ENCODE data around the gene ANGPTL2.

Gene ANGPTL2

DNA sequence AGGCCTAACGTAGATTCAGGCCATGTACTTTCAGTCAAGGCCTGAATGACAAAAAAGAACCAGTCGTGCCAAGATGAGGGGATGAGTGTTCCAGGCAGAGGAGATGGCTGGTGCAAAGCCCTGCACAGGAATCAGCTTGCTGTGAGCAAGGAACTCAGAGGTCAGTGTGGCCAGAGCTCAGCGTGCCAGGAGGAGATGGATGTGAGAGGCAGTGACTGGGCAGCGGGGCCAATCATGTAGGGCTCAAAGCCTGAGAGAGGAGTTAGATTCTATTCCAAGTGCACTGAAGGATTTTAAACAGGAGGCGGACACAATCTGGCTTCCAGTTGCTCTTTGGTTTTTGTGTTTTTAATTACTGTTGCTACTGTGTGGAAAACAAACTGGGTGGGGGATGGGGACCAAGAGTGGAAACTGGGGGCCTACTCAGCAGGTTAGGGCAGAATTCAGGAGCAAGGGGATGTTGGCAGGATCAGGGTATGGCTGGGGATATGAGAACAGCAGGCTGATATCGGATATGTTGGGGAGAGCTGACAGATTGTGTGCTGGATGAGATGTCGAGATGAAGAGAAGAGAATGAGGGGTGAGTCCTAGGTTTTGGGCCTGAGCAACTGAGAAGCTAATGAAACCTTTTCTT is 64.3 kb downstream of the ANGPTL2 start:
- peak; percentile 31; the same call in 2 of the 3 replicates for ATAC-seq

DNA sequence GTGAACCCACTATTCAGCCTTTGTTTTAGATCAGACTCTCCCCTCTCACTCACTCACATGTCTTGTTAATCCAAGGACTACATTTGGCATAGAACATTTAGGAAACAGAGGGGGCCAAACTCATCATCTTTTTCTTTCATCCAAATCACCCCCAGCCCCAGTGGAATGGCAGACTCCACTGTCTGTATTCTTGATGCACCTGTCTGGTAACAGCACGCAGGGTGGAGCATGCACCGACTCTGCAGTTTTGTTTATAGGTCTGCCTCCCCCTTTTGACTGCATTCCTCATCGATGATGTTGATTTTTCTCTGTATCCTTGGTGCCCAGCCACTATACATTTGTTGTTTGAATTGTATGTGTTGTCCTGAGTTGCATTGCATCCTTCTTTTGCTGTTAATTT is 66.0 kb downstream of the ANGPTL2 start:
- ATAC-seq: no peak
- no peak for TF ChIP-seq OSR1 (CRISPR knock-in tag; IDR thresholded peaks at IDR 0.05)
- no peak for TF ChIP-seq ZFP30 (CRISPR knock-in tag; IDR thresholded peaks at IDR 0.05)
- no peak for TF ChIP-seq RARB (CRISPR knock-in tag; IDR thresholded peaks at IDR 0.05)
- no peak for TF ChIP-seq ZNF70 (CRISPR knock-in tag; IDR thresholded peaks at IDR 0.05)
- TF ChIP-seq ZC3H10 (CRISPR knock-in tag; IDR thresholded peaks at IDR 0.05): no peak
- TF ChIP-seq, protein P1, sequence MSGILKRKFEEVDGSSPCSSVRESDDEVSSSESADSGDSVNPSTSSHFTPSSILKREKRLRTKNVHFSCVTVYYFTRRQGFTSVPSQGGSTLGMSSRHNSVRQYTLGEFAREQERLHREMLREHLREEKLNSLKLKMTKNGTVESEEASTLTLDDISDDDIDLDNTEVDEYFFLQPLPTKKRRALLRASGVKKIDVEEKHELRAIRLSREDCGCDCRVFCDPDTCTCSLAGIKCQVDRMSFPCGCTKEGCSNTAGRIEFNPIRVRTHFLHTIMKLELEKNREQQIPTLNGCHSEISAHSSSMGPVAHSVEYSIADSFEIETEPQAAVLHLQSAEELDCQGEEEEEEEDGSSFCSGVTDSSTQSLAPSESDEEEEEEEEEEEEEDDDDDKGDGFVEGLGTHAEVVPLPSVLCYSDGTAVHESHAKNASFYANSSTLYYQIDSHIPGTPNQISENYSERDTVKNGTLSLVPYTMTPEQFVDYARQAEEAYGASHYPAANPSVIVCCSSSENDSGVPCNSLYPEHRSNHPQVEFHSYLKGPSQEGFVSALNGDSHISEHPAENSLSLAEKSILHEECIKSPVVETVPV (CRISPR knock-in tag; IDR thresholded peaks at IDR 0.05): no peak
- no peak for TF ChIP-seq CSDC2 (CRISPR knock-in tag; IDR thresholded peaks at IDR 0.05)
- no peak for TF ChIP-seq ARNTL (CRISPR knock-in tag; IDR thresholded peaks at IDR 0.05; ENCODE audit: borderline replicate concordance, low read depth)
- no peak for TF ChIP-seq TCF4 (CRISPR knock-in tag; IDR thresholded peaks at IDR 0.05; ENCODE audit: borderline replicate concordance)
- no peak for TF ChIP-seq ZNF565 (CRISPR knock-in tag; conservative IDR thresholded peaks at IDR 0.05; ENCODE audit: low read depth)
- no peak for TF ChIP-seq ZNF8 (CRISPR knock-in tag; IDR thresholded peaks at IDR 0.05)
- no peak for TF ChIP-seq PPARA (CRISPR knock-in tag; IDR thresholded peaks at IDR 0.05; ENCODE audit: borderline replicate concordance)
- TF ChIP-seq, protein P2, sequence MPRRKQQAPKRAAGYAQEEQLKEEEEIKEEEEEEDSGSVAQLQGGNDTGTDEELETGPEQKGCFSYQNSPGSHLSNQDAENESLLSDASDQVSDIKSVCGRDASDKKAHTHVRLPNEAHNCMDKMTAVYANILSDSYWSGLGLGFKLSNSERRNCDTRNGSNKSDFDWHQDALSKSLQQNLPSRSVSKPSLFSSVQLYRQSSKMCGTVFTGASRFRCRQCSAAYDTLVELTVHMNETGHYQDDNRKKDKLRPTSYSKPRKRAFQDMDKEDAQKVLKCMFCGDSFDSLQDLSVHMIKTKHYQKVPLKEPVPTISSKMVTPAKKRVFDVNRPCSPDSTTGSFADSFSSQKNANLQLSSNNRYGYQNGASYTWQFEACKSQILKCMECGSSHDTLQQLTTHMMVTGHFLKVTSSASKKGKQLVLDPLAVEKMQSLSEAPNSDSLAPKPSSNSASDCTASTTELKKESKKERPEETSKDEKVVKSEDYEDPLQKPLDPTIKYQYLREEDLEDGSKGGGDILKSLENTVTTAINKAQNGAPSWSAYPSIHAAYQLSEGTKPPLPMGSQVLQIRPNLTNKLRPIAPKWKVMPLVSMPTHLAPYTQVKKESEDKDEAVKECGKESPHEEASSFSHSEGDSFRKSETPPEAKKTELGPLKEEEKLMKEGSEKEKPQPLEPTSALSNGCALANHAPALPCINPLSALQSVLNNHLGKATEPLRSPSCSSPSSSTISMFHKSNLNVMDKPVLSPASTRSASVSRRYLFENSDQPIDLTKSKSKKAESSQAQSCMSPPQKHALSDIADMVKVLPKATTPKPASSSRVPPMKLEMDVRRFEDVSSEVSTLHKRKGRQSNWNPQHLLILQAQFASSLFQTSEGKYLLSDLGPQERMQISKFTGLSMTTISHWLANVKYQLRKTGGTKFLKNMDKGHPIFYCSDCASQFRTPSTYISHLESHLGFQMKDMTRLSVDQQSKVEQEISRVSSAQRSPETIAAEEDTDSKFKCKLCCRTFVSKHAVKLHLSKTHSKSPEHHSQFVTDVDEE (CRISPR knock-in tag; IDR thresholded peaks at IDR 0.05): no peak
- no peak for TF ChIP-seq SNAI2 (CRISPR knock-in tag; IDR thresholded peaks at IDR 0.05)
- no peak for TF ChIP-seq ESRRG (CRISPR knock-in tag; IDR thresholded peaks at IDR 0.05)
- no peak for TF ChIP-seq TOX (CRISPR knock-in tag; IDR thresholded peaks at IDR 0.05; ENCODE audit: borderline replicate concordance)

More for the DNA sequence above, 64.3 kb downstream of the ANGPTL2 start:
- no peak for TF ChIP-seq CSDC2 (CRISPR knock-in tag; IDR thresholded peaks at IDR 0.05)
- TF ChIP-seq, protein P3, sequence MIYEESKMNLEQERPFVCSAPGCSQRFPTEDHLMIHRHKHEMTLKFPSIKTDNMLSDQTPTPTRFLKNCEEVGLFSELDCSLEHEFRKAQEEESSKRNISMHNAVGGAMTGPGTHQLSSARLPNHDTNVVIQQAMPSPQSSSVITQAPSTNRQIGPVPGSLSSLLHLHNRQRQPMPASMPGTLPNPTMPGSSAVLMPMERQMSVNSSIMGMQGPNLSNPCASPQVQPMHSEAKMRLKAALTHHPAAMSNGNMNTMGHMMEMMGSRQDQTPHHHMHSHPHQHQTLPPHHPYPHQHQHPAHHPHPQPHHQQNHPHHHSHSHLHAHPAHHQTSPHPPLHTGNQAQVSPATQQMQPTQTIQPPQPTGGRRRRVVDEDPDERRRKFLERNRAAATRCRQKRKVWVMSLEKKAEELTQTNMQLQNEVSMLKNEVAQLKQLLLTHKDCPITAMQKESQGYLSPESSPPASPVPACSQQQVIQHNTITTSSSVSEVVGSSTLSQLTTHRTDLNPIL (CRISPR knock-in tag; IDR thresholded peaks at IDR 0.05; ENCODE audit: low read depth): no peak
- TF ChIP-seq TCF4 (CRISPR knock-in tag; IDR thresholded peaks at IDR 0.05; ENCODE audit: borderline replicate concordance): no peak
- TF ChIP-seq, protein P1 (CRISPR knock-in tag; IDR thresholded peaks at IDR 0.05): no peak

DNA sequence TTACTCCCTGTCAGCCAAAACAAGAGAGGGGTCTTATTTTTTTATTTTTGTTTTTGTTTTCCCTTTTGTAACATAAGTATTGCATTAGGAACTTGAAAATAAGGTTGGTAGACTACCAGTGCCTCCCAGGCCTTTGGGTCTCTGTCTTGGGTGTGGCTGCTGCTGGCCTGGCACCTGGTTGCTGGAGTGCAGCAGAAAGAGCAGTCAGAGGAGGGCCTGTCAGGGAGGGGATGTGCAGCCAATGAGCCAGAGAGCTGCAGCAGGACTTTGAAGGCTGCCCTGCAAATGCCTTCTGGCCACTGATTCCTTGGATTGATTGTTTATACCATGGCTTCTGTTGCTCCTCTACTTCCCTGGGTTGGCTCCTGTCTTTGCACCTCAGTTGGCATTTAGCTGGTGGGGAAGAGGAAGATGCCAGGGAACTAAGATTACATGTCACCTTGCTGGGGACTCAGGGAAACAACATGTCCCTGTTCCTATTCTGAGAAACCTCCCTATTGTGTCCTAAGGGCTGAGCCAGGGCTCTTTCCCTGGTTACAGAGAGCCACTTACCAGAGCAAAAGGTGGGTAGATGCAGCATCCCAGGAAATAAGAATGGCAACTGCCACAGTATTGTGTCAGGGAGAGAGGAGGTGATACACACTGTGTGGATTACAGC is 66.6 kb downstream of the ANGPTL2 start:
- TF ChIP-seq, protein P4, sequence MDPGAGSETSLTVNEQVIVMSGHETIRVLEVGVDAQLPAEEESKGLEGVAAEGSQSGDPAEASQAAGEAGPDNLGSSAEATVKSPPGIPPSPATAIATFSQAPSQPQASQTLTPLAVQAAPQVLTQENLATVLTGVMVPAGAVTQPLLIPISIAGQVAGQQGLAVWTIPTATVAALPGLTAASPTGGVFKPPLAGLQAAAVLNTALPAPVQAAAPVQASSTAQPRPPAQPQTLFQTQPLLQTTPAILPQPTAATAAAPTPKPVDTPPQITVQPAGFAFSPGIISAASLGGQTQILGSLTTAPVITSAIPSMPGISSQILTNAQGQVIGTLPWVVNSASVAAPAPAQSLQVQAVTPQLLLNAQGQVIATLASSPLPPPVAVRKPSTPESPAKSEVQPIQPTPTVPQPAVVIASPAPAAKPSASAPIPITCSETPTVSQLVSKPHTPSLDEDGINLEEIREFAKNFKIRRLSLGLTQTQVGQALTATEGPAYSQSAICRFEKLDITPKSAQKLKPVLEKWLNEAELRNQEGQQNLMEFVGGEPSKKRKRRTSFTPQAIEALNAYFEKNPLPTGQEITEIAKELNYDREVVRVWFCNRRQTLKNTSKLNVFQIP (CRISPR knock-in tag; IDR thresholded peaks at IDR 0.05; ENCODE audit: borderline replicate concordance, low read depth): no peak
- no peak for TF ChIP-seq ZNF565 (CRISPR knock-in tag; conservative IDR thresholded peaks at IDR 0.05; ENCODE audit: low read depth)
- no peak for TF ChIP-seq ZNF70 (CRISPR knock-in tag; IDR thresholded peaks at IDR 0.05)
- TF ChIP-seq CSDC2 (CRISPR knock-in tag; IDR thresholded peaks at IDR 0.05): no peak
- TF ChIP-seq SNAI2 (CRISPR knock-in tag; IDR thresholded peaks at IDR 0.05): no peak
- no peak for TF ChIP-seq PPARA (CRISPR knock-in tag; IDR thresholded peaks at IDR 0.05; ENCODE audit: borderline replicate concordance)
- TF ChIP-seq, protein P2 (CRISPR knock-in tag; IDR thresholded peaks at IDR 0.05): no peak
- ATAC-seq: no peak
